Mesendoderm (in vitro differentiated cells): ENCODE results near the gene TSPEAR.

ENCODE experiments used
- DNase-seq: peaks from one replicate; pipeline ENCODE4 v3.0.0; 2013
- H2AK5ac ChIP-seq: 2 replicates; pipeline ENCODE4 v1.6.1; 2013; ENCODE audit warnings: low read length, inconsistent platforms
- H2BK120ac ChIP-seq: 2 replicates; pipeline ENCODE4 v1.6.1; 2013; ENCODE audit warnings: low read depth, mild to moderate bottlenecking, low read length, moderate library complexity, mixed read lengths
- H2BK15ac ChIP-seq: replicated peaks from 2 replicates; pipeline ENCODE4 v1.6.1; 2013; ENCODE audit warnings: low read depth, mild to moderate bottlenecking, moderate library complexity
- H2BK5ac ChIP-seq: 2 replicates; pipeline ENCODE4 v1.6.1; 2013; ENCODE audit warnings: low read length, inconsistent platforms
- H3K18ac ChIP-seq: 2 replicates; pipeline ENCODE4 v1.6.1; 2013; ENCODE audit warnings: mild to moderate bottlenecking, low read length, mixed read lengths
- H3K23ac ChIP-seq: one replicate; pipeline ENCODE4 v1.6.1; 2013; ENCODE audit warnings: low read length
- H3K27ac ChIP-seq: 2 replicates; pipeline ENCODE4 v1.5.1; 2013; ENCODE audit warnings: low read depth, mild to moderate bottlenecking, inconsistent platforms, low read length, moderate library complexity
- H3K27me3 ChIP-seq: 2 replicates; pipeline ENCODE4 v1.6.1; 2013; ENCODE audit warnings: low read length, control low read depth, mild to moderate bottlenecking, inconsistent platforms; ENCODE audit not compliant: insufficient read depth, poor library complexity
- H3K36me3 ChIP-seq: 2 replicates; pipeline ENCODE4 v1.6.1; 2013; ENCODE audit warnings: low read length, inconsistent platforms; ENCODE audit not compliant: control insufficient read depth, insufficient read depth
- H3K4ac ChIP-seq: one replicate; pipeline ENCODE4 v1.6.1; 2013; ENCODE audit warnings: low read depth, mild to moderate bottlenecking, low read length, moderate library complexity
- H3K4me1 ChIP-seq: 2 replicates; pipeline ENCODE4 v1.6.1; 2013; ENCODE audit warnings: low read depth, low read length, inconsistent platforms; ENCODE audit not compliant: control insufficient read depth
- H3K4me2 ChIP-seq: 2 replicates; pipeline ENCODE4 v1.6.1; 2013; ENCODE audit warnings: low read length
- H3K4me3 ChIP-seq: 2 replicates; pipeline ENCODE4 v1.5.1; 2013; ENCODE audit warnings: mild to moderate bottlenecking, low read length
- H3K56ac ChIP-seq: one replicate; pipeline ENCODE4 v1.6.1; 2013; ENCODE audit warnings: low read length
- H3K79me1 ChIP-seq: 2 replicates; pipeline ENCODE4 v1.6.1; 2013; ENCODE audit warnings: low read length, inconsistent platforms
- H3K79me2 ChIP-seq: 2 replicates; pipeline ENCODE4 v1.6.1; 2013; ENCODE audit warnings: mild to moderate bottlenecking, low read length; ENCODE audit not compliant: control insufficient read depth, insufficient read depth
- H3K9ac ChIP-seq: 2 replicates; pipeline ENCODE4 v1.6.1; 2013; ENCODE audit warnings: low read length, inconsistent platforms
- H4K5ac ChIP-seq: one replicate; pipeline ENCODE4 v1.6.1; 2013; ENCODE audit warnings: low read length
- H4K8ac ChIP-seq: one replicate; pipeline ENCODE4 v1.6.1; 2013; ENCODE audit warnings: low read depth, mild to moderate bottlenecking, control low read depth, low read length, moderate library complexity
- WGBS: extraction: QIAGEN DNeasy Blood & Tissue Kit; methylation state at CpG from one replicate; pipeline ENCODE4 v1.1.7; 2013; ENCODE audit warnings: low lambda C conversion rate, missing lambda C conversion rate; ENCODE audit not compliant: insufficient coverage; ENCODE audit errors: extremely low coverage; 5-methylcytosine and 5-hydroxymethylcytosine counted together

TSPEAR gene

DNA sequence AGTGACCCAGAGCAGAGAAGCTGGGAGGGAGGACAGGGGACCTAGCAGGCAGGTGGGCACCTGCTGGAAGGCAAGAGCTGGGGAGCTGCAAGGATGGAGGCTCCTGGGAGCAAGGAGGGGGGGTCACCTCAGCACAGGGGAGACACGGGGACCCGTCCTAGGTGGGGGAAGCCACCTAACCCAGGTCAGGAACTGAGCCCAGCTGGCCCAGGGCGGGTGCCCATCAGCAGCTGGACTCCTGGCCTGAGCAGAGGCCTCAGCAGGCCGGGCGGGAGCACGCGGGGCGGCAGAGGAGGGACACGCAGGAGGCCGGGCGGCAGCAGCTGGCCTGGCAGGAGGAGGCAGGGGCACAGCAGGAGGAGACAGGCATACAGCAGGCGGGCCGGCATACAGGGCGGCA lies 172.3 kb downstream of the TSPEAR start:
- Histone ChIP-seq H4K8ac (no peak overlapping the region), H2AK5ac (no peak overlapping the region), H3K27ac (no peak overlapping the region), H3K4me1 (no peaks in the 10 kb centered on the region), H3K79me1 (no peaks in the 10 kb centered on the region), H3K9ac (no peak overlapping the region), H3K79me2 (no peaks in the 10 kb centered on the region), H3K4ac (no peak overlapping the region), H3K27me3 (no peaks in the 10 kb centered on the region), H4K5ac (no peak overlapping the region), H3K23ac (no peak overlapping the region), H3K36me3 (no peaks in the 10 kb centered on the region), H3K56ac (no peak overlapping the region), H3K4me2 (no peak overlapping the region), H3K18ac (no peak overlapping the region), H2BK5ac (no peak overlapping the region), H2BK15ac (no peak overlapping the region), H3K4me3 (no peak overlapping the region), H2BK120ac (no peak overlapping the region)
- DNase-seq = no peak
- WGBS = no CpG with 5 or more reads among the region's 14 CpGs

DNA sequence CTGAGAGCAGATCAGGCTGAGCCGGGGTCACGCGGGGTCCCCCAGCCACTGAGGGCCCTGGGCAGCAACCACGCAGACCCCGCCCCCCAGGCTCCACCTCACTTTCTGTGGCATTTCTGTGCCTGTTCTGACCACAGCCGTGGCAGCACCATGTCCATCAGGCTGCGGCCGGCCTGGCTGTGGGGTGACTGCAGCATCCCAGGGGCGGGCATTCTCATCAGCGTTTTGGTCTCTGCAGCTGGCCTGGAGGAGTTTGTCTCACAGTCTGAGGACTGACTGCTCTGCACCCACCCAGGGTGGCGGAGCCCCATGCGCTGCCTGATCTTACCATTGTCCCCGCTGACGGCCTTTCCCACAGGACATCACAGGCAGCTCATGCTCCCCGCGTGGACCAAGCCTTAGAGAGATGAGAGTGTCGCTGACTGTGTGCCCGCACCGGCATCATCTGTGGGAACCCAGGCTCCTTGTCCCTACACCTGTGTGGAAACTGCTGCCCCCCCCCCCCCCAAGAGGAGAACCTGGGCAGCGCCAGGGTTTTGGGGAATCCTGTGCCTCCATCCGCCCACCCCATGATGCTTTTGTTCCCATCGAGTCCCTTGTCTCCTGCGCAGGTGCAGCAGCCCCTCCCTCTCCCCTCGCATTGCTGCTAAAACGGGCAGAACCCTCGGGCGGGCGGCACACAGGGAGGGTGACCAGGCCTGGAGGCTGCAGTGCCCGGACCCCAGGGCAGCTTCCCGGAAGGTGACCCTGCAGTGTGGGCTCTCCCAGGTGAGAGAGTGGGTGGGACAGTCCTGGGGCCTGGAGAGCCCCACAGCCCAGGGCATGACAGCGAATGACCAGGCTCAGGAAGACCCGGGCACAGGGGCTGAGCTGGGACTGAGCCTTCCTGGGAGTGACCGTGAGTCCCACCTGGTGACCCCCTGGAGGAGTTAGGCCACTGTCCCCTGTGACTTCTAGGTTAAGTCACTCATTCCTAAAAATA lies 173.2 kb downstream of the TSPEAR start:
- no peak for DNase-seq
- H2BK120ac ChIP-seq = no peak overlapping the region
- no CpG with 5 or more reads among the region's 33 CpGs for WGBS
- no peaks in the 10 kb centered on the region for H3K79me1 ChIP-seq
- no peak overlapping the region for H3K23ac ChIP-seq
- no peak overlapping the region for H3K27ac ChIP-seq
- H4K5ac ChIP-seq = no peak overlapping the region
- H3K36me3 ChIP-seq = no peaks in the 10 kb centered on the region
- no peak overlapping the region for H3K4me3 ChIP-seq
- no peak overlapping the region for H2BK5ac ChIP-seq
- H3K9ac ChIP-seq = no peak overlapping the region
- H3K79me2 ChIP-seq = no peaks in the 10 kb centered on the region
- no peak overlapping the region for H2BK15ac ChIP-seq
- no peak overlapping the region for H4K8ac ChIP-seq
- no peak overlapping the region for H3K56ac ChIP-seq
- no peaks in the 10 kb centered on the region for H3K4me1 ChIP-seq
- H3K27me3 ChIP-seq = no peaks in the 10 kb centered on the region
- H3K4ac ChIP-seq = no peak overlapping the region
- no peak overlapping the region for H2AK5ac ChIP-seq
- H3K4me2 ChIP-seq = no peak overlapping the region
- no peak overlapping the region for H3K18ac ChIP-seq

DNA sequence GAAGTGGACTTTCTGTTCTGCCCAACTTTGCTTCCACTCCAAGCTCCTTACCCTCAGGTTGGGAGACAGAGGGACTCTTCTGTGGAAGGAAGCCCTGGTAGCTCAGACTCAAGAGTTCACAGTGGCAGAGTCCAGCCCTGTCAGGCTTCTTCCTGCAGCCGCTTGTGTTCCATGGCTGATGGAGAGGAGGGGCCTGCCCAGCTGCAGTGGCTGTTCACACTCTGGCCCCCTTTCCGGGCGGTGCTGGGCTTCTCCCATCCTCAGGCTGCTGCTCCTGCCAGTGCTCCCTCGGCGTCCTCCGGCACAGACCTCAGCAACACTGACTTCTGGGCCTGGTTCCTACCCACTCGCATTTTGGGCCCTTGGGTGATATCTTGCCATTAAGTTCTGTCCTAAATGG lies 175.4 kb downstream of the TSPEAR start:
- Histone ChIP-seq H3K4me1 (no peaks in the 10 kb centered on the region), H3K27me3 (no peaks in the 10 kb centered on the region), H3K79me2 (no peaks in the 10 kb centered on the region), H3K56ac (no peak overlapping the region), H2AK5ac (no peak overlapping the region), H3K79me1 (no peaks in the 10 kb centered on the region), H3K36me3 (no peaks in the 10 kb centered on the region), H3K27ac (no peak overlapping the region), H3K4me2 (no peak overlapping the region), H3K18ac (no peak overlapping the region), H4K5ac (no peak overlapping the region), H3K23ac (no peak overlapping the region), H3K9ac (no peak overlapping the region), H2BK15ac (no peak overlapping the region), H3K4me3 (no peak overlapping the region), H3K4ac (no peak overlapping the region), H2BK120ac (no peak overlapping the region), H4K8ac (no peak overlapping the region), H2BK5ac (no peak overlapping the region)
- no peak for DNase-seq
- WGBS = no CpG with 5 or more reads among the region's 7 CpGs

DNA sequence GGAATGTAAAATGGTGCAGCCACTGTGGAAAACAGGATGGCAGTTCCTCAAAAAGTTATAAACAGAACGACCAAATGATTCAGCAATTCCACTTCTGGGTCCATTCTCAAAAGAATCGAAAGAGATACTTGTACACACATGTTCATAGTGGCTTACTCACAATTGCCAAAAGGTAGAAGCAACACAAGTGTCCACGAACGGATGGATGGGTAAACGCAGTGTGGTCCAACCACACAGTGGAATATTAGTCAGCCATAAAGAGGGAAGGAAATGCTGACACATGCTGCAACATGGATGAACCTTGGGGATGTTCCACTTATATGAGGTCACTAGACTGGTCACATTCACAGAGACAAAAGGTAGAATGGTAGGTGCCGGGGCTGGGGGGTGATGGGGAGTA lies 176.7 kb downstream of the TSPEAR start:
- no peak overlapping the region for H2BK120ac ChIP-seq
- H3K4me3 ChIP-seq = no peak overlapping the region
- H3K79me1 ChIP-seq = no peaks in the 10 kb centered on the region
- no peak overlapping the region for H3K27ac ChIP-seq
- H3K27me3 ChIP-seq = no peaks in the 10 kb centered on the region
- no peak overlapping the region for H3K18ac ChIP-seq
- DNase-seq = no peak
- H4K5ac ChIP-seq = no peak overlapping the region
- no peaks in the 10 kb centered on the region for H3K79me2 ChIP-seq
- no peak overlapping the region for H3K23ac ChIP-seq
- H3K4ac ChIP-seq = no peak overlapping the region
- no peak overlapping the region for H4K8ac ChIP-seq
- no peak overlapping the region for H3K56ac ChIP-seq
- H3K4me1 ChIP-seq = no peaks in the 10 kb centered on the region
- no peaks in the 10 kb centered on the region for H3K36me3 ChIP-seq
- no peak overlapping the region for H3K4me2 ChIP-seq
- no CpG with 5 or more reads among the region's 6 CpGs for WGBS
- no peak overlapping the region for H2AK5ac ChIP-seq
- H3K9ac ChIP-seq = no peak overlapping the region
- no peak overlapping the region for H2BK5ac ChIP-seq
- no peak overlapping the region for H2BK15ac ChIP-seq

DNA sequence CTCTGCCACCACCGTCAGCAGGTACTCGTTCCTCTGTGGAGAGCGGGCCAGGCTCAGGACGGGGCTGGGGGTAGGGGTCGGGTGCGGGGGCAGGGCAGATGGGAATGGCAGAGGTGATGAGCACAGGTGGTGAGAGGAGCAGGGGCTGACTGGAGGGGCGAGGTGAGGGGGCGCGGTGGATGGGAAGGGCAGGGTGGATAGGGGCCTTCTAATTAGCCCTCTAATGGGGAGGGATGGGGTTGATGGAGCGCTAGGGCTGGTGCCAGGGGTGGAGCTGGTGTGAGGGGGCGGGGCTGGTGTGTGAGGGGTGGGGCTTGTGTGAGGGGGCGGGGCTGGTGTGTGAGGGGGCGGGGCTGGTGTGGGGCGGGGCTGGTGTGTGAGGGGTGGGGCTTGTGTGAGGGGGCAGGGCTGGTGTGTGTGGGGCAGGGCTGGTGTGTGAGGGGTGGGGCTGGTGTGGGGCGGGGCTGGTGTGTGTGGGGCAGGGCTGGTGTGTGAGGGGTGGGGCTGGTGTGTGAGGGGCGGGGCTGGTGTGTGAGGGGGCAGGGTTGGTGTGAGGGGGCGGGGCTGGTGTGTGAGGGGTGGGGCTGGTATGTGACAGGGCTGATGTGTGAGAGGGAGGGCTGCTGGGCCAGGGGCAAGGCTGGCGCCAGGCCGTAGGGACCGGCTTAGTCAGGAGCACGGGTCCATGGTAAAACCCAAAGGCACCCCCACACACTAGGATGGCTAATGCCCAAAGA lies 177.3 kb downstream of the TSPEAR start:
- no peak overlapping the region for H2AK5ac ChIP-seq
- no peak overlapping the region for H3K23ac ChIP-seq

More for the DNA sequence above, 177.3 kb downstream of the TSPEAR start:
- Histone ChIP-seq H3K27me3 (no peaks in the 10 kb centered on the region), H3K79me2 (no peaks in the 10 kb centered on the region), H3K36me3 (no peaks in the 10 kb centered on the region), H3K4me2 (no peak overlapping the region), H3K79me1 (no peaks in the 10 kb centered on the region), H4K5ac (no peak overlapping the region), H2BK5ac (no peak overlapping the region), H2BK15ac (no peak overlapping the region), H3K4me1 (no peaks in the 10 kb centered on the region), H3K9ac (no peak overlapping the region), H2BK120ac (no peak overlapping the region), H3K4ac (no peak overlapping the region), H3K27ac (no peak overlapping the region), H3K4me3 (no peak overlapping the region), H3K18ac (no peak overlapping the region), H4K8ac (no peak overlapping the region), H3K56ac (no peak overlapping the region)
- no CpG with 5 or more reads among the region's 21 CpGs for WGBS
- no peak for DNase-seq
